Testis (tissue), 3 donors: ENCODE data around the gene HEBP2. TPM values are rescaled to one million over a fixed set of nuclear protein-coding genes. Genes with fewer than 3 reads are reported as not detected.

ENCODE experiments used
- DNase-seq: peaks from one replicate; pipeline ENCODE4 v3.0.0-alpha.2; 2019
- H3K27ac ChIP-seq, 2 donors: fragments of 200-600 bp; sonication (generic); one replicate each; pipeline ENCODE4 v1.5.1; 2019
- H3K27me3 ChIP-seq: fragments of 200-600 bp; sonication (generic); one replicate; pipeline ENCODE4 v1.5.1; 2019
- H3K36me3 ChIP-seq: fragments of 200-600 bp; sonication (generic); one replicate; pipeline ENCODE4 v1.5.1; 2017; ENCODE audit warnings: low read depth; ENCODE audit errors: missing control alignments
- H3K4me1 ChIP-seq: fragments of 200-600 bp; sonication (generic); one replicate; pipeline ENCODE4 v1.5.1; 2019
- H3K4me3 ChIP-seq, 2 donors: fragments of 200-600 bp; sonication (generic); one replicate each; pipeline ENCODE4 v1.5.1; 2017 to 2019
- H3K9me3 ChIP-seq: fragments of 200-600 bp; sonication (generic); one replicate; pipeline ENCODE4 v1.5.1; 2017
- POLR2A ChIP-seq: fragments of 450-650 bp; IDR thresholded peaks from one replicate; pipeline ENCODE4 v1.6.1; 2017; ENCODE audit warnings: antibody characterized with exemption, mild to moderate bottlenecking, moderate library complexity
- WGBS, 2 donors: methylation state at CpG; one replicate each; pipeline ENCODE4 v1.1.5; 2018; 5-methylcytosine and 5-hydroxymethylcytosine counted together
- intact Hi-C: fragments of 100-400 bp; cut with DNase I; formaldehyde crosslinking; loops from one replicate; pipeline ENCODE4 v1.15.1; 2023; ENCODE audit warnings: low total_unique reads
- polyA plus RNA-seq: library from polyadenylated mRNA; stranded (reverse); fragments of 350-450 nt; fragmentation: Illumina TruSeq; extraction: RNeasy Lipid Tissue Mini Kit (QIAGEN cat#74804); gene quantifications from one replicate; pipeline ENCODE4 v1.2.3, GENCODE V29; 2014; ENCODE audit warnings: low read depth, low replicate concordance; ENCODE audit not compliant: insufficient read depth
- total RNA-seq, 2 donors: library from RNA; depleted of rRNA; stranded (reverse); fragments of >200 nt; gene quantifications; one replicate each; pipeline ENCODE4 v1.2.3, GENCODE V29; 2016
- TF ChIP-seq, protein P1 (sequence below), 3 experiments: fragments of 450-650 bp in 2 of 3; fragments of 200-600 bp in 1 of 3; sonication (generic) in 1 of 3; IDR thresholded peaks; one replicate each; pipeline ENCODE4 v1.5.1; 2016 to 2019; ENCODE audit warnings: antibody characterized with exemption in 3 of 3, mild to moderate bottlenecking in 2 of 3, moderate library complexity in 1 of 3

The HEBP2 gene
- total and polyA plus RNA-seq, 3 donors from 2014 or later: 11.4 to 16.9 (median 12.8) TPM

DNA sequence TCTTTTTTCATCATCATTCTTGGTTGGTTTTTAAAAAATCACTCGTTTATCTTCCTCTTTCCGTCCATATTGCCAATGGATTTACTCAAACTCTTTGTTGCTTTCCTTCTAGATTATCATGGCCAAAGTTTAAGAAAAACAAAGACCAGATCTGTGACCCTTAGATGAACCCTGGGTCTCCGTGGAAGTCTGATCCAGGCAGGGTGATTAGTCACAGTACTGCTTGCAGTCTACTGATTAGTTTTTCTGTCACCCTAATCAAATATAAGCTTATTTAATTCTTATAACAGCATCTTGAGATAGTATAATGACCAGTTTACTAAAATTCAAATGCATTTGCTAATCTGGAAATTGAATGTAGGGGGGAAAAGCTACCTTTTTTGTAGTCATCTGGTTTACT is 32.3 kb upstream of the HEBP2 start:
- no peaks in the 10 kb centered on the region for H3K9me3 ChIP-seq
- intact Hi-C loops: no loop called here
- DNase-seq: no peak
- H3K4me3 ChIP-seq: no peak overlapping the region
- no peaks in the 10 kb centered on the region for H3K27me3 ChIP-seq
- no peak overlapping the region for H3K27ac ChIP-seq
- TF ChIP-seq, protein P1, sequence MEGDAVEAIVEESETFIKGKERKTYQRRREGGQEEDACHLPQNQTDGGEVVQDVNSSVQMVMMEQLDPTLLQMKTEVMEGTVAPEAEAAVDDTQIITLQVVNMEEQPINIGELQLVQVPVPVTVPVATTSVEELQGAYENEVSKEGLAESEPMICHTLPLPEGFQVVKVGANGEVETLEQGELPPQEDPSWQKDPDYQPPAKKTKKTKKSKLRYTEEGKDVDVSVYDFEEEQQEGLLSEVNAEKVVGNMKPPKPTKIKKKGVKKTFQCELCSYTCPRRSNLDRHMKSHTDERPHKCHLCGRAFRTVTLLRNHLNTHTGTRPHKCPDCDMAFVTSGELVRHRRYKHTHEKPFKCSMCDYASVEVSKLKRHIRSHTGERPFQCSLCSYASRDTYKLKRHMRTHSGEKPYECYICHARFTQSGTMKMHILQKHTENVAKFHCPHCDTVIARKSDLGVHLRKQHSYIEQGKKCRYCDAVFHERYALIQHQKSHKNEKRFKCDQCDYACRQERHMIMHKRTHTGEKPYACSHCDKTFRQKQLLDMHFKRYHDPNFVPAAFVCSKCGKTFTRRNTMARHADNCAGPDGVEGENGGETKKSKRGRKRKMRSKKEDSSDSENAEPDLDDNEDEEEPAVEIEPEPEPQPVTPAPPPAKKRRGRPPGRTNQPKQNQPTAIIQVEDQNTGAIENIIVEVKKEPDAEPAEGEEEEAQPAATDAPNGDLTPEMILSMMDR (IDR thresholded peaks at IDR 0.05): no peak
- no peak for TF ChIP-seq POLR2A
- no peaks in the 10 kb centered on the region for H3K4me1 ChIP-seq
- no peaks in the 10 kb centered on the region for H3K36me3 ChIP-seq
- WGBS, 2 donors: 40 to 62% methylated on average over 3 of the region's 3 CpGs

DNA sequence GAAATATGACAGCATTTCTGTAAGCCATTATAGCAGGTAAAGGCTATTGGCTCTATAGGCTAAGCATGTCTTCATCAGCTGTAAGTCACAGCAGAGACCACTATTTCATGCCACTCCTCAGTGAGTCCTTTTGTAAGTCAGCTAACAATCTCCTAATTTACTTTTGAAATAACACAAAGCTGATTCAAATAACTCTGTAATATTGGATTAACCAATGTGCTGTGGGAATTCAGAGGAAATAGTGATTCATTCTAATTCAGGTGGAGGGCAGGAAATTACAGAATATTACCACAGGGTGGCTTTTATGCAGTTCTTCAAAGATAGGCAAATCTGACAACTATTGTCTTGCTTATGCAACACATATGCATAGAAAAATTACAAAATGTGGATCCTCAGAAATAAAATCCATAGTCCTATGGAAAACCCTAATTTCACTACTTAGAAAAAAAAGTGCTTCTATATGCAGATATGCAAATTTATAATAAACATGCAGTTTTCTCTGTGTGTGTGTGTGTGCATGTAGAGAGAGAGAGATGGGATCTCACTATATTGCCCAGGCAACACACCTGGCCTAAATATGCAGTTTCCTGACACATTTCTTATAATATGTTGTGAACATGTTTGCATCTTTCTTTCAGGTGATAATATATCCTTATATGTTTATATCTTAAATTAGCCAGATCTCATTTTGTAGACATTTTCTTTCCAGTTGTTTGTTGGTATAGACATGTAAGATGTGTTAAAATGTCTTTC is 31.1 kb upstream of the HEBP2 start:
- Histone ChIP-seq H3K9me3 (no peaks in the 10 kb centered on the region), H3K4me3 (no peak overlapping the region), H3K4me1 (no peaks in the 10 kb centered on the region), H3K27me3 (no peaks in the 10 kb centered on the region), H3K27ac (no peak overlapping the region), H3K36me3 (no peaks in the 10 kb centered on the region)
- no peak for DNase-seq
- TF ChIP-seq, protein P1 (IDR thresholded peaks at IDR 0.05): no peak
- no peak for TF ChIP-seq POLR2A
- intact Hi-C loops: no loop called here

- intact Hi-C loops: no loop called here
- Histone ChIP-seq H3K27me3 (no peaks in the 10 kb centered on the region), H3K27ac (no peak overlapping the region), H3K9me3 (no peaks in the 10 kb centered on the region), H3K4me1 (no peaks in the 10 kb centered on the region), H3K36me3 (no peaks in the 10 kb centered on the region), H3K4me3 (no peak overlapping the region)
- DNase-seq: no peak
- TF ChIP-seq, protein P1 (IDR thresholded peaks at IDR 0.05): no peak
- no peak for TF ChIP-seq POLR2A
Observed at GRCh38 chr6:138374230-138374629, 29.8 kb upstream of the HEBP2 start.

DNA sequence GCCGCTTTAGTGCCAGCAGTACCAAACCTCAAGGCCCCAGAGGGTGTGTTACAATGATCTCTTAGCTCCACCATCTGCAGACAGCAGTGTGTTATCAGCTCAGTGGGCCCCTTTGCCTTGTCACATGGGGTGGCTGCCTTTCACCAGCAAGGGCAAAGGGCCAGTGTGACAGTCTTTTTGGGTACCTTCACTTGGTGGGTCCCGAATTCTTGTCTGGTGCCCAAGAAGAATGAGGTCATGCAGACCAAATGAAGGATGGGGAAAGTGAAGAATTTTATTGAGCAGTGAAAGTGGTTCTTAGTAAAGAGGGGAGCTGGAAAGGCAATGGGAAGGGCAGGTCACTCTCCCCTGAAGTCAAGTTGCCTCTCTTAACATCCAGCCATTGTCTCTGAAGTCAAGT is 29.2 kb upstream of the HEBP2 start:
- Histone ChIP-seq H3K4me1 (no peaks in the 10 kb centered on the region), H3K4me3 (no peak overlapping the region), H3K27ac (no peak overlapping the region), H3K36me3 (no peaks in the 10 kb centered on the region), H3K27me3 (no peaks in the 10 kb centered on the region), H3K9me3 (no peaks in the 10 kb centered on the region)
- no peak for DNase-seq
- 85 to 92% methylated on average over 2 of the region's 2 CpGs for WGBS, 2 donors
- intact Hi-C loops: no loop called here
- TF ChIP-seq POLR2A: no peak
- TF ChIP-seq, protein P1 (IDR thresholded peaks at IDR 0.05): no peak

DNA sequence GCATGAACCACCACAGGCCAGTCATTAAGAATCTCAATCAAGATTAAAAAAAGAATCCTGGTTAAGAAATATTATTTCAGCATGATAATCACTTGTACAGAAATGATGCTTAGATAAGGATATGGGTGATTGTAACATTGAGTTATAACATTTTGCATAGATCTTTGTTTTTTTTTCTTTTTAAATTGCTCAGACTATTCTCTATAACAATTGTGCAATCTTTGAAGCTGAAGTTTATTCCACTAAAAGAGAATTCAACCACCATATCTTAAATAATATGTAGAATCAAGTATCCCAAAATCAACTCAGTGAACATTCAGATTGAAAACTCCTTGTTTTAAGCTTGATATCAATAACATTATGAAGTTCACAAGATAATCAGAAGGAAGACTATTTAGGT is 27.0 kb upstream of the HEBP2 start:
- H3K4me3 ChIP-seq: no peak overlapping the region
- no peaks in the 10 kb centered on the region for H3K36me3 ChIP-seq
- no peak overlapping the region for H3K27ac ChIP-seq
- no peak for TF ChIP-seq POLR2A
- TF ChIP-seq, protein P1 (IDR thresholded peaks at IDR 0.05): no peak
- no peaks in the 10 kb centered on the region for H3K27me3 ChIP-seq
- no peak for DNase-seq
- intact Hi-C loops: no loop called here
- no peaks in the 10 kb centered on the region for H3K4me1 ChIP-seq
- no peaks in the 10 kb centered on the region for H3K9me3 ChIP-seq
